ENCODE data around the gene CFHR1.
"Not testable (repeated sequence)": the region's sequence is repeated elsewhere in the genome, so short reads cannot be mapped to it uniquely, and the experiment has no call there.

The CFHR1 gene

DNA sequence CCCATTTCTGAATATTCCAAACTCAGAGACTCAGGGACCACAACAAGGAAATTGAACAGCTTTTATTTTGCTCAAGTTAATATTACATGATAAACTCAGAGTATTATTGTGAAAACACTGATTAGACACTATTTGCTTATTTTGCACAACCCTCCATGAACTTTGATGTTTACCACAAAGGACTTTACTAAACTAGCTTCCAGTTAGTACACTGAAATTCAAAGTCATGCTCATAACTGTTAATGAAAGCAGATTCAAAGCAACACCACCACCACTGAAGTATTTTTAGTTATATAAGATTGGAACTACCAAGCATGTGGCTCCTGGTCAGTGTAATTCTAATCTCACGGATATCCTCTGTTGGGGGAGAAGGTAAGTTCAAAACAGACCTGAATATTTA lies at the start of gene CFHR1:
TSS of gene CFHR1 (plus strand) at position 201 of the 400 bp plus-strand sequence. CDS start at position 315, 114 bp downstream.
- DNase-seq (ENCODE audit: low read depth, low spot score), result not testable (repeated sequence)

DNA sequence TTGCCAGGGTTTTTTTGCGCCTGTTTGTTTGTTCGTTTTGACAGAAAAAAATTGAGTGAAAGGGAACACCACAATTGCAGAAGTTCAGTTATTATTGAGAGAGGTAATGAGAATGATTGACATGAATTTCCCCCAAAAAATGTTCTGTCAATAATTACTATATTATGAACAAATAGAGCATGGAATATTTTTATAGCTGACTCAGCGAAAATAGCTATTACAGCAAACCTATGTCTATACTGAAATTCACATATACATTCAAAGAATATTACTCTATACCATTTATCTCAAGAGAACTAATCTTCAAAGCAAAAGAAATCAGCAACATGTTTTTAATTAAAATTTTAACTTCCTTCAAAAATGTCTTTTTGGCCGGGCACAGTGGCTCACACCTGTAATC lies 49.7 kb upstream of the CFHR1 start:
- DNase-seq (ENCODE audit: low read depth, low spot score), result not testable (repeated sequence)

DNA sequence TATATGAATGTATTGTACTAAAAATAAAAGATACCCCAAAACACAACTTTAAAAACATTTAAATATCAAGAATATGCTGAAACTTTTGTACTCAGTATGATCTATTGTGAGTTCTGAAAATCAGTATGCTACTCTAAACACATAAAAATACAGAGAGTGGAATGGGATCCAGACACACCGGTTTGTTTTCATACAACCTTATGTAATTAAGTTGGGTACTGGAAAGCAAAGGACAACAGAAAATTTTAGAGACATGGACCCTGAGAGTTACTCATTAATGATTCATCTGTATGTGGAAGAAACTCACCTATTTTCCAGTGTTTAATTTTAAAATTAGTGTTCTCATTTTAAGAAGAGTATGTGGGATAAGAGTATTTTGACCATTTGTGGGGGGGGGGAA lies 45.8 kb upstream of the CFHR1 start:
- DNase-seq (ENCODE audit: low read depth, low spot score), result no peak

DNA sequence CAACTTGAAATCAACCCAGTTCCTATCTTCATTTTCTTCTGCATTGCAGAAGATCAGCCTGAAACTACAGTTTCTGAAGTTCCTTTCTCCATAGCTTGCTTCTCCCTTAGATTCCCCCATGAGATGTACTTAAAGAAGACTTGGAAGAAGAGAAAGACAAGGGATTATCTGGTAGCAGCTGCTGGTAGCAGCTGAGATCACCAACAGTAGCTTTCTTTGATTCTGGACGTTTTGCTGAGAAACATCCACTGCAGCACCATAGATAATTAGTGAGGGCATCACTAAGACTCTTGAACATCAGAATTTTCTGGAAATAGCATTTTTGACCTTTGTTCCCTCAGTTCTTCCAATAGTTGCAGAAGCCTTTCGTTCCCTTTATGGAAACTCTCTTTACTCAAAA lies 45.4 kb upstream of the CFHR1 start:
- no peak for DNase-seq (ENCODE audit: low read depth, low spot score)

DNA sequence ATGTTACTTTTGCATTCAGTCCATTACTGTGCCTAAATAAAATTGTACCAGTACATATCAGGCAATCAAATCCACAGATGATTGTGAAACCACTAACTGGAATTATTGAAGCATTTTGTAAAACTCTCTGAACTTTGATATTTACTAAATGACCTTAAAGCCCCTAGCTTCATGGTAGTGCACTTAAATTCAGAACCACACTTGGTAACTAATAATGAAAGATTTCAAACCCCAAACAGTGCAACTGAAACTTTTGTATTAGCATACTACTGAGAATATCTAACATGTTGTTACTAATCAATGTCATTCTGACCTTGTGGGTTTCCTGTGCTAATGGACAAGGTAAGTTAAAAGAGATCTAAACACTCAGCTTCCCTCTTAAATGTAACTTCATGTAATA lies 44.9 kb upstream of the CFHR1 start, which contains the start of gene CFHR3:
TSS of gene CFHR3 (plus strand) at position 238 of the 400 bp plus-strand sequence. CDS start at position 285, 47 bp downstream.
- no peak for DNase-seq (ENCODE audit: low read depth, low spot score)

DNA sequence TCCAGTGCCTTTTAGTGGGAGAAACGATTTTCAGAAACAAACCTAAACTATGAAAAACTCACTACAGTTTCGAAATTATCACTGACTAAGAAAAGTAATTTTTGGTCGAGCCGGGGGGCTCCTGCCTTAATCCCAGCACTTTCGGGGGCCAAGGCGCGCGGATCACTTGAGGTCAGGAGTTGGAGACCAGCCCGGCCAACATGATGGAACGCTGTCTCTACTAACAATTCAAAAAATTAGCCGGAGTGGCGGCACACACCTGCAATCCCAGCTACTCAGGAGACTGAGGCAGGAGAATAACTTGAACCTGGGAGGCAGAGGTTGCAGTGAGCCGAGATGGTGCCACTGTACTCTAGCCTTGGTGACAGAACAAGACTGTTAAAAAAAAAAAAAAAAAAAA lies 41.9 kb upstream of the CFHR1 start:
- DNase-seq (ENCODE audit: low read depth, low spot score), result no peak

DNA sequence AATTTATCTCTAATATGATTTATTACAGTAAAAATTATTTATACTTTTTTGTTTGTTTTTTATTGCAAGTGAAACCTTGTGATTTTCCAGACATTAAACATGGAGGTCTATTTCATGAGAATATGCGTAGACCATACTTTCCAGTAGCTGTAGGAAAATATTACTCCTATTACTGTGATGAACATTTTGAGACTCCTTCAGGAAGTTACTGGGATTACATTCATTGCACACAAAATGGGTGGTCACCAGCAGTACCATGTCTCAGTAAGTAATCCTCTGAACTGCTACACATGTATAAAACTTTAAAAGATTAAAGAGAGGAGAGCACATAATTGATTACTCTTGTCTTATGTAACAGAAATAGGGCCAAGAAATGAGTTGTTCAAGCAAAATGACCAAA lies 40.4 kb upstream of the CFHR1 start:
- DNase-seq (ENCODE audit: low read depth, low spot score), result no peak

DNA sequence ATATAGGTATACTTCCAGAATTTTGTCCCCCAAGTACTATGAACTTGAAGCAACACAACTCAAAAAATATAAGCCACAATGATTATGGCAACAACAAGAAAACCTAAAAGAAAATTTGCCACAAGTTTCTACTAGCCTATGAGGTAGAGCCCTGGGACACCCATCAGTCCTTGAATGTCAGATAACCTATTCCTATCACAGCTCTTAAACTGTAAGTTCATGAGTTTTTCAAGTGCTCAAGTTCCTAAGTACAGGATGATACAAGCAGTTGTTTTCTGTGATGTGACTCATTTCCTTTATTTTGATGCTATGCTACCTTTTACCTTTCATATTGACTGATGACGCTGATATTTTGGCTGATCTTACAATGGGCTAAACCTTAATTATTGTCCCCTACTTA lies 28.3 kb upstream of the CFHR1 start:
- DNase-seq (ENCODE audit: low read depth, low spot score), result not testable (repeated sequence)

DNA sequence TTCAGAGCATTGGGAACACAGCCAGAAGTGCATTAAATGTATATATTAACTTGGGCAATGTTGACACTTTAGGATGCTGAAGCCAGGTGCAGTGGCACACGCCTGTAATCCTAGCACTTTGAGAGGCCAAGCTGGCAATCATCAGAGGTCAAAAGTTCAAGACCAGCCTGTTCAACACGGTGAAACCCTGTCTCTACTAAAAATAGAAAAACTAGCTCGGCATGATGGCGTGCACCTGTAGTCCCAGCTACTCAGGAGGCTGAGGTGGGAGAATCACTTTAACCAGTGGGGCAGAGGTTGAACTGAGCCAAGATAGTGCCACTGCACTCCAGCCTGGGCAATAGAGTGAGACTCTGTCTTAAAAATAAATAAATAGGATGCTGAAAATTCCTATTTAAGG lies 25.4 kb upstream of the CFHR1 start:
- not testable (repeated sequence) for DNase-seq (ENCODE audit: low read depth, low spot score)

DNA sequence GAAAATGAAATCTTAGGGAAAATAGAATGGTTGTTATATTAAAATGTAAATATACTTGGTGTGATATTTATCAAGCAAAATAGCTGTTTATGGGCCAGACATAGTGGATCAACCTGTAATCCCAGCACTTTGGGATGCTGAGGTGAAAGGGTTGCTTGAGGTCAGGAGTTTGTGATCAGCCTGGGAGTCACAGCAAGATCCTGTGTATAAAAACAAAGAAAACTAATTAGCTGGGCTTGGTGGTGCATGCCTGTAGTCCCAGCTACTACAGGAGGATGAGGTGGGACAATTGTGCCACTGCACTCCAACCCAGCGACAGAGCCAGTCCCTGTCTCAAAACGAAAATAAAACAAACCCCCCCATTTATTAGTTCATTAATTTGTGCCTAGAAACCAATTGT lies 21.6 kb upstream of the CFHR1 start:
- DNase-seq (ENCODE audit: low read depth, low spot score), result no peak

DNA sequence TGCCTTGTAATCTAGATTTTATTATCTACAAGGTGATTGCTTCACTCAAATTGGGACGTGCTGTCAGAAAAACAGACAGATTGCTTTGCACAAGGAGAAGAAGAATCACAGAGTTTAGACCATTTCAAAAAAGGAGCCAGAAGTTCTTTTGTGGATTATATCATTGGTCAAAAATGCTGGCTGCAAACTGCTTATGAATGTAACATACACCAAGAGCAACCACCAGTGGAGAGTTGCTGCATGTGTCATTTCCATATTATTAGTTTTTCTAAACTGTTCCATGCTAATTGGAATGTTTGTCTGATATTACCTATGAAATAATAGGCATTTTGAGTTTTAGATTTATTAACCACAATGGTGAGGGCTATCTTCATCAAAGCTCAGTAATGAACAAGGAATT lies 17.6 kb upstream of the CFHR1 start:
- DNase-seq (ENCODE audit: low read depth, low spot score), result not testable (repeated sequence)

DNA sequence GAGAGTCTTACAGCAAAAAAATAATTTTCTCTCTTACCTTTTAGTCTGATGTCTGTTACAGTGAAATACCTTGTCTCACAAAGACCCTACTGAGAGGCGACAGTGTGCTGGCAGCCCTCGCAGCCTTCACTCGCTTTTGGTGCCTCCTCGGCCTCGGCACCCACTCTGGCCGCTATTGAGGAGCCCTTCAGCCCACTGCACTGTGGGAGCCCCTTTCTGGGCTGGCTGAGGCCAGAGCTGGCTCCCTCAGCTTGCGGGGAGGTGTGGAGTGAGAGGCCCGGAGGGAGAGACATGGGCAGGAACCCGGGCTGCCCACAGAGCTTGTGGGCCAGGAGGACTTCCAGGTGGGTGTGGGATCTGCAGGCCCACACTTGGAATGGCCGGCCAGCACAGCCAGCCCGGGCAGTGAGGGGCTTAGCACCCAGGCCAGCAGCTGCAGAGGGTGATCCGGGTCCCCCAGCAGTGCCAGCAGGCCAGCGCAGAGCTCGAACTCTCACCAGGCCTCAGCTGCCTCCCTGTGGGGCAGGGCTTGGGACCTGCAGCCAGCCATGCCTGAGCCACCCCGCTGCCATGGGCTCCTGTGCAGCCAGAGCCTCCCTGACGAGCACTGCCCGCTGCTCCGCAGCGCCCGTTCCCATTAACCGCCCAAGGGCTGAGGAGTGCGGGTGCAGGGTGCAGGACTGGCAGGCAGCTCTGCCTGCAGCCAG lies 10.8 kb upstream of the CFHR1 start:
- no peak for DNase-seq (ENCODE audit: low read depth, low spot score)

DNA sequence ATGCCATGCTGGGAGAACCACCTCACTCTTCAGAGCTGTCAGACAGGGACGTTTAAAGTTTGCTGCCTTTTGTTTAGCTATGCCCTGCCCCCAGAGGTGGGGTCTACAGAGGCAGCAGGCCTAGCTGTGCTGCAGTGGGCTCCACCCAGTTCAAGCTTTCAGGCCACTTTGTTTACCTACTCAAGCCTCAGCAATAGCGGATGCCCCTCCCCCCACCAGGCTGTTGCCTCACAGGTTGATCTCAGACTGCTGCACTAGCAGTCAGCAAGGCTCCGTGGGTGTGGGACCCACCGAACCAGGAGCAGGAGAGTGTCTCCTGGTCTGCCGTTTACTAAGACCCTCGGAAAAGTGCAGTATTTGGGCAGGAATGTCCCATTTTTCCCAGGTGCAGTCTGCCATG lies 2.1 kb upstream of the CFHR1 start:
- DNase-seq (ENCODE audit: low read depth, low spot score), result not testable (repeated sequence)

DNA sequence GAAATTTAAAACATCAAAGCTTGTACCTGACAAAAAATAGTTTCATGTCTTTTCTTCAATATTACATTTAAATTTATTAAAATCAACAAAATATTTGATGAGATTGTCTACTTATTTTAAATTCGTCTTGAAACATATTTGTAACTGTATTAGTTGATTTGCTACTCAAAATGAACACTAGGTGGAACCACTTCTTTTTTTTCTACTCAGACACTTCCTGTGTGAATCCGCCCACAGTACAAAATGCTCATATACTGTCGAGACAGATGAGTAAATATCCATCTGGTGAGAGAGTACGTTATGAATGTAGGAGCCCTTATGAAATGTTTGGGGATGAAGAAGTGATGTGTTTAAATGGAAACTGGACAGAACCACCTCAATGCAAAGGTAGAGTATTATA lies 8.3 kb downstream of the CFHR1 start:
- peak; percentile 27 for DNase-seq (ENCODE audit: low read depth, low spot score)

DNA sequence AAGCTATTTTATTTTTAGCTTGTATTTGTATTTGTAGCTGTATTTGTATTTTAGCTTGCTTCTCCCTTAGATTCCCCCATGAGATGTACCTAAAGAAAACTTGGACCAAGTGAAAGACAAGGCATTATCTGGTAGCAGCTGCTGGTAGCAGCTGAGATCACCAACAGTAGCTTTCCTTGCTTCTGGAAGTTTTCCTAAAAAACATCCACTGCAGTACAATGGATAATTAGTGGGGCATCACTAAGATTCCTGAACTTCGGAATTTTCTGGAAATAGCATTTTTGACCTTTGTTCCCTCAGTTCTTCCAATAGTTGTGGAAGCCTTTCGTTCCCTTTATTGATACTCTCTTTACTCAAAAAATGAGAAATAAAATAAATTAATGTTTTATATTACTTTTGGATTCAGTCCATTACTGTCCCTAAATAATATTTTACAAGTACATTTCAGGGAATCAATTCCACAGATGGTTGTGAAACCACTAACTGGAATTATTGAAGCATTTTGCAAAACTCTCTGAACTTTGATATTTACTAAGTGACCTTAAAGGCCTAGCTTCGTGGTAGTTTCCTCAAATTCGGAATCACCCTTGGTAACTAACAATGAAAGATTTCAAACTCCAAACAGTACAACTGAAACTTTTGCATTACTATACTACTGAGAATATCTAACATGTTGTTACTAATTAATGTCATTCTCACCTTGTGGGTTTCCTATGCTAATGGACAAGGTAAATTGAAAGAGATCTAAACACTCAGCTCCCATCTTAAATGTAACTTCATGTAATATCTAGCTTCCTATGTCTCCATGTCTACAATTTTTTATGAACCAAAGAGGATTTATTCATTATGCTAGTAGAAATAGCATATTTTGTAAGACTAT lies 30.3 kb downstream of the CFHR1 start:
- DNase-seq (ENCODE audit: low read depth, low spot score), result not testable (repeated sequence)

DNA sequence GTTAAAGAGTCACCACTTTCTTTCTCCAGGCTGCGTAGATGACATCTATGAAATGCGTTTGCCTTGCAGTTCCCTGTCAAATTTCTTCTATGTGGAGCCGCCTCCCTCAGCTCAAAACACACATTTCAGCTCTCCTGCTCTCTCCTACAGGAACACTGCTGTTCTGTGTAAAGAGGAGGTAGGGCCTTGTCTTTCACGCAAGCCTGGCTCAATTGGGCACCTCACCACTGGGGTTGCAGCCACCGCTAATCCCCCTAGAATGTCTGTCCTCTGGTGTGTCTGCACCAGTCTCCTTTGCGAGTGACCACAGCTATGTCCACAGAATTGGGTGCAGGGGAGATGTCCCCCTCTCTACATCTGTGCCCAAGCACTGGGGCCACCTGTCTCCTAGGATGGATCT lies 36.5 kb downstream of the CFHR1 start:
- no peak for DNase-seq (ENCODE audit: low read depth, low spot score)

DNA sequence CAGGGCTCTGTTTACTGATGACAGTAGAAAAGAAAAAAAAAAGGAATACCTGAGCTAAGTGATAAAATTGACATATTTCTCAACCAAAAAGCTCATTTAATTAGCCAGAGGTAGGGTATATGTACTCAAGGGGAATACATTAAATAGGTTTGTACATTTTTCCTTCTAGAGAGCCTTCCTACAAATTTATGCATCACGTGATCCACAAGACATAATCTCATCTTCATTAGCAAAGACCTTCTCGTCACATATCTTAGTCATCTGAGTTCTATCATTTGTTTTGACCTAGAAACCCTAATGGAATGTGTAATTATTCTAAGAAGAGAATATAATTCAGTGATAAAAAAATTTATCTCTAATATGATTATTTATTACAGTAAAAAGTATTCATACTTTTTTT lies 37.7 kb downstream of the CFHR1 start:
- DNase-seq (ENCODE audit: low read depth, low spot score), result no peak

DNA sequence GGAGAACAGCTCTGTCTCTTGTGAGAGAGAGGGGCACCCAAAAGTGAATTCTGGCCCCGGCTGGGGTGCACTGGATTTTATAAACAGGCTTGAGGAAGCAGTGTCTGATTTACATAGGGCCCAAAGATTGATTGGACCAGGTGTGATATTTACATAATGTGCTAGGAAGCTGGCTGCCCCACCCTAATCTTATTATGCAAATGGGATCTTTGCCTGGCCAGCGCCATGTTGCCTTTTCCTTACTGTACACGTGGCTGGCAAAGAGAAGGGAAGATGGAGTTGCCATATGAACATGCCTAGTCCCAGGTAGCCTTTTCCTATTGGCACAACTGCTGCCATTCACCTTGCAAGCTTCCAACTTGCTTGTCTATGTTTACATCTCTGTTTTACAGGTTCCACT lies 39.3 kb downstream of the CFHR1 start:
- no peak for DNase-seq (ENCODE audit: low read depth, low spot score)

DNA sequence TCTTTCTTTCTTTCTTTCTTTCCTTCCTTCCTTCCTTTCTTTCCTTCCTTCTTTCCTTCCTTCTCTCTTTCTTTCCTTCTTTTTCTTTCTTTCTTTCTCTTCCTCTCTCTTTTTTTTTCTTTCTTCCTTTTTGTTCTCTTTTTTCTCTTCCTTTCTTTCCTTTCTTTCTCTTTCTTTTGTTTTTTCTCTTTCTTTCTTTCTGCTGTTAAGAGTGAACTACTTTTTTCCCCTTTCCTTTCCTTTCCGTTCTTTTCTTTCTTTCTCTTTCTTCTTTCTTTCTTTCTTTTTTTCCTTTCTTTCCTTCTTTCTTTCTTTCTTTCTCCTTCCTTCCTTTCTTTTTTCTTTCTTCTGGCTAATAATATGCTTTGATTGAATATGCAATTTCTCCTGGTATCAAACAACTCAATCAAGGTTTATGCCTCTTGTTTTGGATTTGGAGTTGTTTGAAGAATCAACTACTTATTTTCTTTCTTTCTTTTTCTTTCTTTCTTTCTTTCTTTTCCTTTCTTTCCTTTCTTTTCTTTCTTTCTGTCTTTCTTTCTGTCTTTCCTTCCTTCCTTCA lies 40.9 kb downstream of the CFHR1 start:
- DNase-seq (ENCODE audit: low read depth, low spot score), result no peak

DNA sequence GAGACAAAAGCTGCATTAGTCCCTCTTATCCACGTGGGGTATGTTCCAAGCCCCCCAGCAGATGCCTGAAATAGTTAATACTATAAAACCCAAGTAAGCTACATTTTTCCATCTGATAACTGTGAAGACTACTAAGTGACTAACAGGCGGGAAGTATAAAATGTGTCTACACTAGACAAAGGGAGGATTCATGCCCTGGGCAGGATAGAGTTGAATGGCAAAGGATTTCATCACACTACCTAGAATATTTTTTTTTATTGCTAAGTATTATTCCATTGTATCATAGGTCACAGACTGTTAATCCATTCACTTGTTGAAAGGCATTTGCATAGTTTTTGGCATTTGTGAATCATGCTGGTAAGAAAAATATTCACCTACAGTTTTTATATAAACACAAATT lies 41.9 kb downstream of the CFHR1 start:
- no peak for DNase-seq (ENCODE audit: low read depth, low spot score)

DNA sequence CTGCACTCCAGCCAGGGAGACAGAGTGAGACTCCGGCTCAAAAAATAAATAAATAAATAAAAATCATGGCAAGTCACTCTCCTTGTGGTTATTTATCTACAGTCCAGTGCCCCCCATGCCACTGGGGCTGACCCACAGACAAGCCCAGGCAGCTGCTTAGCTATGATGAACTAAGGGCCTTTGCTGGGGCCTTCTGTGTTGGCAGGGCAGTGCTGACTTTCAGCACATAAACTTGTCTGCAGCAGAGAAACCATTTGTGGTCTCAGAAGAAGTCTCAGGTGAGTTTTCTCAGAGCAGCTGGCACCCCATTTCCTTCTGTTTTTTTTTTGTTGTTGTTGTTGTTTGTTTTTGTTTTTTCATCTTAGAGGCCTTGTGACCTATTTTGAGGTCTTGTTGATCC lies 47.4 kb downstream of the CFHR1 start:
- DNase-seq (ENCODE audit: low read depth, low spot score), result no peak

DNA sequence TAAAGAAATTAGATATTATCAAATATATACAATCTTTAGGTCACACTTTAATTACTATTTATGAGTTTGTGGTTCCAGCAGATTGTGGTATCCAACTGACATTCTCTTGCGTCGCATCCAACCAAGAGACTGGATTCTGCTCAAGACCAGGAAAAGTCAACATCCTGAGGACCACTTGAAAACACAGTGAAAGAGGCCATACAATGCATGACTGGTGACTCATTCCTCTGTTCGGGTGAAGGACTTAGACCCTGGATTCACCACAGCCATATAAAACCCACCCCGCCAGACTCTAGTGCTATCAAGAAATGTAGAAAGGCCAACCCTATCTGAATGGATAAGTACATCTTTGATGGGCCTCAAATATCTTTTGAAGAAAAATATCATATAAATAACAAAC lies 53.9 kb downstream of the CFHR1 start:
- DNase-seq (ENCODE audit: low read depth, low spot score), result peak; percentile 40

DNA sequence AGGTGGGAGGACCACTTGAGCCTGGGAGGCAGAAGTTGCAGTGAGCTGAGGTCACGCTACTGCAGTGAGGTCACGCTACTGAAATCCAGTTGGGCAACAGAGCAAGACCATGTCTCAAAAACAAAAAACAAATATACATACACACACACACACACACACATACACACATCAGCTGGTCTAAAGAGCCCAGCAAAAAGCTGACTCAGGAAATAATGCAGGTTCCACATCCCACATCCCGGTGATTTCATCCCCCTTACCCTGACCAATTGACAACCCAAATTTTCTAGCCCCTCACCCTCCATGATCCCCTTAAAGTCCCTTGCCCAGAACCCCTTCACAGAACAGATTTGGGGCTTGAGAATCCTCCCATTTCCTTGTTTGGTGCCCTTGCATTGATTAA lies 56.4 kb downstream of the CFHR1 start:
- no peak for DNase-seq (ENCODE audit: low read depth, low spot score)

All from astrocyte of the hippocampus (primary cell).